GM12878 (cell line): ENCODE data around the gene VPS52. TPM values are rescaled to one million over a fixed set of nuclear protein-coding genes. Genes with fewer than 3 reads are reported as not detected.
A peak's percentile ranks its signal among the peaks of the same experiment; 100 is the strongest.

Source experiments
- ATF2 ChIP-seq: IDR thresholded peaks from 2 replicates; pipeline ENCODE4 v1.6.1; 2012; ENCODE audit warnings: low read length, inconsistent platforms
- BHLHE40 ChIP-seq, 2 experiments: fragments of 450-650 bp in 1 of 2; IDR thresholded peaks; 2 replicates each; pipeline ENCODE4 v1.6.1; 2011 to 2017; ENCODE audit warnings: low read depth in 2 of 2, borderline replicate concordance in 1 of 2, improper control_type of control experiment in 1 of 2, low read length in 1 of 2, mild to moderate bottlenecking in 1 of 2
- CBX3 ChIP-seq: fragments of 200-600 bp; sonication (generic); IDR thresholded peaks from 2 replicates; pipeline ENCODE4 v1.6.1; 2016; ENCODE audit warnings: low read depth, borderline replicate concordance
- DPF2 ChIP-seq: fragments of 450-650 bp; IDR thresholded peaks from 2 replicates; pipeline ENCODE4 v1.6.1; 2017; ENCODE audit warnings: mild to moderate bottlenecking
- EED ChIP-seq: sonication (generic); IDR thresholded peaks from 2 replicates; pipeline ENCODE4 v1.6.1; 2016; ENCODE audit warnings: antibody characterized with exemption, low read depth
- EZH2 ChIP-seq: IDR thresholded peaks from 2 replicates; pipeline ENCODE4 v1.6.1; 2012; ENCODE audit warnings: low read depth, mild to moderate bottlenecking, control low read depth, inconsistent platforms, low read length, borderline replicate concordance; ENCODE audit not compliant: control insufficient read depth
- HDGF ChIP-seq: fragments of 450-650 bp; IDR thresholded peaks from 2 replicates; pipeline ENCODE4 v1.6.1; 2016; ENCODE audit warnings: antibody characterized with exemption
- KDM1A ChIP-seq: fragments of 200-600 bp; sonication (generic); IDR thresholded peaks from 2 replicates; pipeline ENCODE4 v1.6.1; 2016; ENCODE audit warnings: borderline replicate concordance
- NBN ChIP-seq: fragments of 450-650 bp; IDR thresholded peaks from 2 replicates; pipeline ENCODE4 v1.6.1; 2016
- NKRF ChIP-seq: fragments of 450-650 bp; conservative IDR thresholded peaks from 2 replicates; pipeline ENCODE4 v1.6.1; 2017; ENCODE audit warnings: mild to moderate bottlenecking, moderate library complexity
- NR2C1 ChIP-seq: fragments of 450-650 bp; IDR thresholded peaks from 2 replicates; pipeline ENCODE4 v1.6.1; 2017; ENCODE audit warnings: antibody characterized with exemption, mild to moderate bottlenecking, moderate library complexity
- NRF1 ChIP-seq: conservative IDR thresholded peaks from 2 replicates; pipeline ENCODE4 v1.6.1; 2011; ENCODE audit warnings: mild to moderate bottlenecking, low read depth, low read length, improper control_type of control experiment
- PAX5 ChIP-seq: IDR thresholded peaks from 2 replicates; pipeline ENCODE4 v1.6.1; 2011; ENCODE audit warnings: low read depth, low read length, borderline replicate concordance
- RB1 ChIP-seq: fragments of 450-650 bp; formaldehyde crosslinking; IDR thresholded peaks from 2 replicates; pipeline ENCODE4 v1.6.1; 2017; ENCODE audit warnings: mild to moderate bottlenecking, borderline replicate concordance
- RELA ChIP-seq: fragments of 450-650 bp; IDR thresholded peaks from 2 replicates; pipeline ENCODE4 v1.8.0; 2014; ENCODE audit warnings: borderline replicate concordance; ENCODE audit not compliant: partially characterized antibody
- SMAD1 ChIP-seq: fragments of 450-650 bp; IDR thresholded peaks from 2 replicates; pipeline ENCODE4 v1.6.1; 2018; ENCODE audit warnings: mild to moderate bottlenecking, low read depth; ENCODE audit not compliant: partially characterized antibody
- SPI1 ChIP-seq: IDR thresholded peaks from 2 replicates; pipeline ENCODE4 v1.6.1; 2011; ENCODE audit warnings: low read depth, mild to moderate bottlenecking, low read length, moderate library complexity, borderline replicate concordance; ENCODE audit not compliant: insufficient read depth
- SUPT20H ChIP-seq: IDR thresholded peaks from 2 replicates; pipeline ENCODE4 v1.6.1; 2011; ENCODE audit warnings: low read depth, mild to moderate bottlenecking, low read length, moderate library complexity, borderline replicate concordance; ENCODE audit not compliant: control insufficient read depth
- TCF7 ChIP-seq: IDR thresholded peaks from 2 replicates; pipeline ENCODE4 v1.6.1; 2014; ENCODE audit warnings: antibody characterized with exemption, borderline replicate concordance
- YBX1 ChIP-seq: fragments of 450-650 bp; IDR thresholded peaks from 2 replicates; pipeline ENCODE4 v1.6.1; 2016; ENCODE audit warnings: antibody characterized with exemption
- ZNF687 ChIP-seq: fragments of 450-650 bp; IDR thresholded peaks from 2 replicates; pipeline ENCODE4 v1.6.1; 2017; ENCODE audit warnings: mild to moderate bottlenecking, moderate library complexity
- polyA plus RNA-seq, 11 experiments: library from polyadenylated mRNA; depleted of rRNA in 4 of 11; unstranded in 6 of 11; stranded (reverse) in 5 of 11; fragments of >200 nt; fragmentation: Nextera tagmentation in 4 of 11; fragmentation: Illumina TruSeq in 1 of 11; extraction: Ambion mirVana in 4 of 11; extraction: Trizol in 1 of 11; gene quantifications; 1 replicate in 1 of 11; 2 replicates in 10 of 11; pipeline versions ENCODE4 v1.2.1 to v1.2.3, GENCODE V29; 2011 to 2016; ENCODE audit warnings: inconsistent platforms in 2 of 11, missing spikeins in 2 of 11, low read depth in 1 of 11
- total RNA-seq, 4 experiments: library from RNA; depleted of rRNA in 3 of 4; stranded (reverse); fragments of >200 nt in 3 of 4; fragmentation: Illumina TruSeq in 1 of 4; extraction: Trizol in 1 of 4; gene quantifications; 2 replicates each; pipeline versions ENCODE4 v1.2.1 to v1.2.3, GENCODE V29; 2013 to 2021

The VPS52 gene
- total and polyA plus RNA-seq, 10 of the 15 experiments (the other 5 are each of a cell fraction or from before 2014, with no cell fraction given) = 11.3 to 52.7 (median 36.7) TPM

GRCh38 chr6:33313709-33314514 lies 42.2 kb upstream of the VPS52 start, which contains the start of gene TAPBP (continued):
- TF ChIP-seq ZNF687 (no peak), ATF2 (no peak), EZH2 (no peak), KDM1A (no peak), BHLHE40 (IDR thresholded peaks at IDR 0.05; ENCODE audit: borderline replicate concordance in 1 of 2, low read depth in 2 of 2, low read length in 1 of 2) (peak in 1 of 2 experiments; percentile 67; a peak in 1 of 4 replicates), NRF1 (no peak), EED (peak; percentile 55), PAX5 (peak; percentile 8; the same call in 1 of the 2 replicates), SUPT20H (no peak), YBX1 (no peak), SMAD1 (no peak), DPF2 (peak; percentile 67), RELA (peak; percentile 97), HDGF (peak; percentile 85), NBN (peak; percentile 73; the same call in 1 of the 2 replicates), CBX3 (no peak), NR2C1 (no peak), RB1 (peak; percentile 53; the same call in 1 of the 2 replicates), NKRF (peak; percentile 75), SPI1 (peak; percentile 62; the same call in 1 of the 2 replicates), TCF7 (no peak)
